Fibroblast of skin of back (primary cell): ENCODE measurements around the gene SEC61A2. TPM values are rescaled to one million over a fixed set of nuclear protein-coding genes. Genes with fewer than 3 reads are reported as not detected.
"Not testable (repeated sequence)": the region's sequence is repeated elsewhere in the genome, so short reads cannot be mapped to it uniquely, and the experiment has no call there.

Source experiments
- DNase-seq: peaks from one replicate; pipeline ENCODE4 v3.0.0-alpha.2; 2013
- polyA plus RNA-seq, 2 experiments: library from polyadenylated mRNA; unstranded; fragments of 120-200 nt; gene quantifications; one replicate each; pipeline ENCODE4 v1.2.1, GENCODE V29; 2013; ENCODE audit not compliant: insufficient read length in 2 of 2

Gene SEC61A2
- polyA plus RNA-seq (2013, experiment 1 of 2; ENCODE audit: insufficient read length): 8.7 TPM
- polyA plus RNA-seq (2013, experiment 2 of 2; ENCODE audit: insufficient read length): 4.6 TPM

GRCh38 chr10:12129222-12130111 lies at the start of gene SEC61A2:
Gene SEC61A2 (plus strand): TSS chr10:12129677. CDS start chr10:12129788, 111 bp downstream.
- DNase-seq: peak; percentile 91

- no peak for DNase-seq
These were observed 48.0 kb upstream of the SEC61A2 start for GRCh38 chr10:12081470-12081869.

- DNase-seq: peak; percentile 36
These were observed 47.5 kb upstream of the SEC61A2 start for GRCh38 chr10:12081879-12082557.

- DNase-seq: no peak
These were observed 40.6 kb upstream of the SEC61A2 start for GRCh38 chr10:12088919-12089318.

- no peak for DNase-seq
These were observed 38.1 kb upstream of the SEC61A2 start for GRCh38 chr10:12091421-12091820.

- not testable (repeated sequence) for DNase-seq
These were observed 32.1 kb upstream of the SEC61A2 start for GRCh38 chr10:12097361-12097760.

- no peak for DNase-seq
These were observed 31.7 kb upstream of the SEC61A2 start for GRCh38 chr10:12097791-12098190.

GRCh38 chr10:12098966-12099365 lies 30.5 kb upstream of the SEC61A2 start:
- DNase-seq: no peak

- DNase-seq: no peak
These were observed 25.7 kb upstream of the SEC61A2 start for GRCh38 chr10:12103802-12104201.

- no peak for DNase-seq
These were observed 21.7 kb upstream of the SEC61A2 start for GRCh38 chr10:12107781-12108180.

GRCh38 chr10:12109286-12109685 lies 20.2 kb upstream of the SEC61A2 start:
- no peak for DNase-seq

- DNase-seq: no peak
These were observed 17.9 kb upstream of the SEC61A2 start for GRCh38 chr10:12111528-12111927.

GRCh38 chr10:12113627-12114026 lies 15.8 kb upstream of the SEC61A2 start:
- no peak for DNase-seq

- no peak for DNase-seq
These were observed 7.8 kb upstream of the SEC61A2 start for GRCh38 chr10:12121673-12122072.

GRCh38 chr10:12130237-12130872 lies 878 bp downstream of the SEC61A2 start:
- peak; percentile 83 for DNase-seq

GRCh38 chr10:12135631-12136030 lies 6.2 kb downstream of the SEC61A2 start:
- DNase-seq: no peak

- no peak for DNase-seq
These were observed 10.6 kb downstream of the SEC61A2 start for GRCh38 chr10:12140038-12140437.

- no peak for DNase-seq
These were observed 15.1 kb downstream of the SEC61A2 start for GRCh38 chr10:12144538-12144937.

GRCh38 chr10:12150163-12150562 lies 20.7 kb downstream of the SEC61A2 start:
- DNase-seq: no peak

- no peak for DNase-seq
These were observed 25.0 kb downstream of the SEC61A2 start for GRCh38 chr10:12154516-12154915.

- no peak for DNase-seq
These were observed 27.1 kb downstream of the SEC61A2 start for GRCh38 chr10:12156367-12157123.

GRCh38 chr10:12158111-12158510 lies 28.6 kb downstream of the SEC61A2 start:
- DNase-seq: no peak
